DOHH2 (cell line): ENCODE measurements around the gene OR2AT4.
"Not testable (repeated sequence)": the region's sequence is repeated elsewhere in the genome, so short reads cannot be mapped to it uniquely, and the experiment has no call there.

ENCODE experiments used
- CTCF ChIP-seq: fragments of 200-600 bp; sonication (generic); IDR thresholded peaks from one replicate; pipeline ENCODE4 v1.5.1; 2014; ENCODE audit warnings: antibody characterized with exemption, mild to moderate bottlenecking, low read depth, low read length; ENCODE audit not compliant: poor library complexity, severe bottlenecking
- EZH2phosphoT487 ChIP-seq: fragments of 200-600 bp; sonication (generic); IDR thresholded peaks from 2 replicates; pipeline ENCODE4 v1.6.1; 2017; ENCODE audit warnings: borderline replicate concordance, mild to moderate bottlenecking, antibody characterized with exemption, low read length, moderate library complexity, mixed read lengths

GRCh38 chr11:75049501-75050266 is 47.0 kb downstream of the OR2AT4 start:
- not testable (repeated sequence) for TF ChIP-seq CTCF, EZH2phosphoT487
